DMS53 treated with DMSO at 0.1 percent for 48 hours (cell line): ENCODE results near the gene OR56B1.

Experiments
- DNase-seq: peaks from one replicate; lab custom pipeline; 2025; ENCODE audit not compliant: unreplicated experiment; lab: John Stamatoyannopoulos, UW

OR56B1 gene

DNA sequence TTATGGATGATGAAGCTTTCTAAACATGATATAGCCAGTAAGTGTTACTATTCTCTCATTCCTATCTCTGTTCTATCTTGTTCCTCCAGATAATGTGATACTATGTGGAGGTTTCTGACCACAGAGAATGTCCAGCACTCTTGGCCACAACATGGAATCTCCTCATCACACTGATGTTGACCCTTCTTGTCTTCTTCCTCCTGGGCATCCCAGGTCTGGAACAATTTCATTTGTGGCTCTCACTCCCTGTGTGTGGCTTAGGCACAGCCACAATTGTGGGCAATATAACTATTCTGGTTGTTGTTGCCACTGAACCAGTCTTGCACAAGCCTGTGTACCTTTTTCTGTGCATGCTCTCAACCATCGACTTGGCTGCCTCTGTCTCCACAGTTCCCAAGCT is 9.9 kb upstream of the OR56B1 start:
- DNase-seq, result no peak

DNA sequence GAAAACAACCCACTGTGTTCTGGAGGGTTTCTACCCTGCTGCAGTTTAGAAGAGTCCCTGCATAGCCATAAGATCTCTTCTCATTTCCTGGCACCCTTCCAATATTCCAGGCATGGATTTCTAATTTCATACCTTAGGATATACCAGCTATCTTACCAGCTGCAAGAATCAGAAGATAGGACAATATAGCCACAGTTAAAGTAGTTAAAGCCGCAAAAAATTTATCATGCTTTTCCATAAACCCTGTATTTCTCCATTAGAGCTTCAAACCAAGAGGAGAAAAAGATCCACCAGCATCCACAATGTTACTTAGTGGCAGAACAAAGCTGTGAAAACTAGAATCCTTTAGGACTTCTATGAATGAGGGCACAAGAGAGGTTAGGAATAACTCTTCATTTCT is 8.6 kb upstream of the OR56B1 start:
- DNase-seq, result no peak

DNA sequence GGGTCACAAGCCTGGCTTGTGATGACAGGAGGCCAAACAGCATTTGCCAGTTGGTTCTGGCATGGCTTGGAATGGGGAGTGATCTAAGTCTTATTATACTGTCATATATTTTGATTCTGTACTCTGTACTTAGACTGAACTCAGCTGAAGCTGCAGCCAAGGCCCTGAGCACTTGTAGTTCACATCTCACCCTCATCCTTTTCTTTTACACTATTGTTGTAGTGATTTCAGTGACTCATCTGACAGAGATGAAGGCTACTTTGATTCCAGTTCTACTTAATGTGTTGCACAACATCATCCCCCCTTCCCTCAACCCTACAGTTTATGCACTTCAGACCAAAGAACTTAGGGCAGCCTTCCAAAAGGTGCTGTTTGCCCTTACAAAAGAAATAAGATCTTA is 843 bp downstream of the OR56B1 start:
- DNase-seq, result no peak

DNA sequence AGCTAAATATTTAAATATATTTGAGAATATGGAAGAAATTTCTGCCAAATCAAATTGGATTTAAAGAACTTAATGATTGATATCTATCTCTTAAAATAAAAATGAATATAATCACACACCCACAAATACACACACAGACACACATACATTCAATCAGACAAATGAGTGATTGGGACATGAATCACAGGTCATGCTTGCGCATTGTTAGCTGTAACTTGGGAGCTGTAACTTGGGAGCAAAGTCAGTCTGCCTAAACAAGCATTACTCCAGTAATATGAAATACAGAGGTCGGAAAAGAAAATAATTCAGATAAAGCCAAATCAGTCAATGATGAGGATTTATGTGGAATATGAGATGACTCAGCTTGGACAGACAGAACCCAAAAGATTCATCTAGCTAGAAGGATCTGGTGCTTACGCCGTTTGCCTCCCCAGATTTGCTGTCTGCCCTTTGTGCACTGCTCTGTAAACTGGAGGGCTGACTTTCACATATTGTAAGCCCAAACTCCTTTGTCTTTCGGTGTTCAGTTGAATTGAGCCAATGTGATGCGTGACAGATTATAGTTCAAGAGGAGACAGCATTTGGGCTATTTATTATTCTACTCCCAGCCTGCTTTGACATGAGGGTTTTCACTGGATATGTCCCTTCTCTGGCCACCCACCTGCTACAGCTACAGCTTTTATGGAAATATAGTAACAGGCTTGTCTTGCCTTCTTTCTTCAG is 1.6 kb downstream of the OR56B1 start:
- no peak for DNase-seq

DNA sequence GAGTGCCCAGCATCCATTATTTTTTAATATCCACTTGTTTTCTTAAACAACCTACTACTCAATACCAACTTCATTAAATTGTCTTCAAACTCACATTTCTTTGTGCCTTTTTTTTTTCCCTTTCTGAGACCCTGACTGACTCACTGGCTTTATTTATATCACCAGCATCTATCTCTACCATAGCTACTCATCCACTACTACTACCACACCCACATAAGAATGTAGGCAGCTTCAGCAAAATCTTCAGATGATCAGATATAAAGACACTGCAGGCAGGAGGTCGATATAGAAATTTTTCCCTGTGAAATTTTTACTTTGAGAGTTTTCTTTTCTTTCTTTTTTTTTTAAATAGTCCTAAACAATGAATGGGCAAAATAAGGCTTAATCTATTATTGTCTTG is 2.2 kb downstream of the OR56B1 start:
- DNase-seq, result no peak

DNA sequence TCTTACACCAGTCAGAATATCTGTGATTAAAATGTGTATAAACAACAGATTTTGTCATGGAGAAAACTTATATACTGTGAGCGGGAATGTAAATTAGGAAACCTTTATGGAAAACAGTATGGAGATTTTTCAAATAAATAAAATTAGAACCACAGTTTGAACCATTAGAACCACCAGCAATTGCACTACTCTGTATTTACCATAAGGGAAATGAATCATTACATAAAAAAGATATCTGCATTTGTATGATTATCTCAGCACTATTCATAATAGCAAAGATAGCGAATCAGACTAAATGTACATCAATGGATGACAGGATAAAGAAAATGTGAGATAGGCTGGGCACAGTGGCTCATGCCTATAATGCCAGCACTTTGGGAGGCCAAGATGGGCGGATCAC is 10.4 kb downstream of the OR56B1 start:
- no peak for DNase-seq

DNA sequence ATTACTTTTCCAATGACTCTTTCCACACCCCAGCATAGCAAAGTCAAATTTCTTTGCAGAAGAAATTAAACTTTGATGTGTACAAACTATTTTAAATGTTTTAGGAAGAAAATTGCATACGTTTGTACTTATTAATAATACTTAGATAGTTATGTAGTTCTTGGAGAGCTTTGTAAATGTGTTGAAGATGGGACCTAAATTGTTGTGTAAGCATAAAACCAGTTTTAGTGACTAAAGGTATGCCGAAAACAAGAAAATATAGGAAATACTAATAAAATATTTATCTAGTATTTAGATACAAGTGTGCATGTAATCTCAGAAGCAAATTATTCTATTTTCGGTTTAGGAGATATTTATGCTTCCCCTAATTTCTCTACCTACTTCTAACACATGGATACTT is 13.6 kb downstream of the OR56B1 start:
- DNase-seq, result no peak

DNA sequence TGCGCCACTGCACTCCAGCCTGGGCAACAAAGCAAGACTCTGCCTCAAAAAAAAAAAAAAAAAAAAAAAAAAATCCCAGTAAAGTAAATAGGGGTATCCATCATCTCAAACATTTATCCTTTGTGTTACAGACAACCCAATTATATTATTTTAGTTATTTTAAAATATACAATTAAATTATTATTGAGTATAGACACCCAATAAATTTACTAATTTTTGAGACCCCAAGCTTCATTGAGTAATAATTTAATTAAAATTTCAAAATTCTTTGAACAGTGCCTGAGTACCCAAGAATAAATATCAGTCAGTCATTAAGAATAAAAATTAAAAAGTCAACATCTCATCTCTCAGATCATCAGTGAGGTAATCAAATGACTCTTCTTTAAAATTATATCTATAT is 17.7 kb downstream of the OR56B1 start, which contains the start of gene OR52N4:
Gene OR52N4, plus strand, starts transcription at position 301 of the 400 bp plus-strand sequence. CDS start 498 bp downstream, outside the sequence.
- no peak for DNase-seq

DNA sequence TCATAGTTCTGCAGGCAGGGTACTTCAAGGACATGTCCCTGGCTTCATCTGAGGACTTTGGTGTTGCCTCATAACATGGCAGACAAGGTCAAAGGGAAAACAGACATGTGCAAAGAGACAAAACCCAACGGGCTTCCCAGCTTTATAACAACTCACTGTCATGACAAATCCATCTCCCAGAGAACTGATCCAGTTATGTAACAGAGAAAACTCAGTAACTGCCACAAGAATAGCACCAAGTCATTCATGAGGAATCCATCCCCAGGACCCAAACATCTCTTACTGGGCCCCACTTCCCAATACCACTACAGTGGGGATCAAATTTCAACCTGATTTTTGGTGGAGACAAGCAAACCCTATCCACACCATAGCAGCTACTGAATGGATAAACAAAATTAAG is 30.8 kb downstream of the OR56B1 start:
- DNase-seq, result no peak

DNA sequence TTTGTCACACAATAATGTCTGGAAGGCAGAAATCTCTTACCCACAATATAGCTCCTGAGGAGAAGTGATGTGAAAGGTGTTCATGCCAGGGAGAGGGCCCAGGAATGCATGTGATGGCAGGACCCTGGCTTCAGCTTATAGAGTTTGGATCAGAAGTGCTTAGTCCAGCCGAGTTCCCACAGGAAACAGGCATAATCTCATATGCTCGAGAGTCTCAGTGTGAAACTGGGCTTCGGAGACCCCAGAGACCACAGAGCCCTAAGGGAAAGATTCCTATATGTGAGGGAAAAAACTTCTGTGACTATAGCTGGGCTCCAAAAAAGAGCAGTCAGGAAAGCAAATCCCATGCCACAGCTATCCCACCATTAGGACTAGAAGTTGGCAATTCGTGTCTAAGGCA is 47.0 kb downstream of the OR56B1 start, which contains the start of gene OR52N5:
Gene OR52N5, minus strand, starts transcription at position 101 of the 400 bp plus-strand sequence. CDS start 4,721 bp downstream, outside the sequence.
- DNase-seq, result no peak
